Loucy (cell line): ENCODE data around the gene ZDHHC21.

Experiments
- EZH2phosphoT487 ChIP-seq: fragments of 200-600 bp; IDR thresholded peaks from 2 replicates; pipeline ENCODE4 v1.6.1; 2018; ENCODE audit warnings: antibody characterized with exemption, mild to moderate bottlenecking, moderate library complexity, borderline replicate concordance
- TF ChIP-seq, protein P1 (sequence below): fragments of 200-600 bp; sonication (generic); conservative IDR thresholded peaks from 2 replicates; pipeline ENCODE4 v1.5.1; 2014; ENCODE audit warnings: mild to moderate bottlenecking, antibody characterized with exemption, low read length

DNA sequence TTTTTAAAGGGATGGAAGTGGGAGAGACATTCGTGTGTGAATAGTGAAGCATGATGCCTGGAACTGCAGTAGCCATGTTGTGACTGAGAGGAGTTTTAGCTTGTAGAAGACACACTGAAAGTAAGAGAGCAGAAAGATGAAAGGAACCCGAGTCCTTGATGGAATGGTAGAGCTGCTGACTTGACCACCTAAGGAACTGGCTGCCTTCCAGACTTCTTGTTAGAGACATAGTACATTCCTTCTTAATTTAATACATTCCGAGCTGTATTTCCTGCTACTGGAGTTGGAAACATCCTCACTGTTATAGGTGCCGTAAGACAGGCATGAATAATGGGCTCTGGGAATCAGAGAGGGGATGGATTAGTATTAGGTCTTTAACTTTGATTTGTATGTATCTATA, 21.9 kb upstream of the ZDHHC21 start:
- TF ChIP-seq EZH2phosphoT487 = no peak
- TF ChIP-seq, protein P1, sequence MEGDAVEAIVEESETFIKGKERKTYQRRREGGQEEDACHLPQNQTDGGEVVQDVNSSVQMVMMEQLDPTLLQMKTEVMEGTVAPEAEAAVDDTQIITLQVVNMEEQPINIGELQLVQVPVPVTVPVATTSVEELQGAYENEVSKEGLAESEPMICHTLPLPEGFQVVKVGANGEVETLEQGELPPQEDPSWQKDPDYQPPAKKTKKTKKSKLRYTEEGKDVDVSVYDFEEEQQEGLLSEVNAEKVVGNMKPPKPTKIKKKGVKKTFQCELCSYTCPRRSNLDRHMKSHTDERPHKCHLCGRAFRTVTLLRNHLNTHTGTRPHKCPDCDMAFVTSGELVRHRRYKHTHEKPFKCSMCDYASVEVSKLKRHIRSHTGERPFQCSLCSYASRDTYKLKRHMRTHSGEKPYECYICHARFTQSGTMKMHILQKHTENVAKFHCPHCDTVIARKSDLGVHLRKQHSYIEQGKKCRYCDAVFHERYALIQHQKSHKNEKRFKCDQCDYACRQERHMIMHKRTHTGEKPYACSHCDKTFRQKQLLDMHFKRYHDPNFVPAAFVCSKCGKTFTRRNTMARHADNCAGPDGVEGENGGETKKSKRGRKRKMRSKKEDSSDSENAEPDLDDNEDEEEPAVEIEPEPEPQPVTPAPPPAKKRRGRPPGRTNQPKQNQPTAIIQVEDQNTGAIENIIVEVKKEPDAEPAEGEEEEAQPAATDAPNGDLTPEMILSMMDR = no peak
